DOHH2 (cell line): ENCODE data around the gene BBS2.

Experiments
- CTCF ChIP-seq: fragments of 200-600 bp; sonication (generic); IDR thresholded peaks from one replicate; pipeline ENCODE4 v1.5.1; 2014; ENCODE audit warnings: antibody characterized with exemption, mild to moderate bottlenecking, low read depth, low read length; ENCODE audit not compliant: poor library complexity, severe bottlenecking
- EZH2phosphoT487 ChIP-seq: fragments of 200-600 bp; sonication (generic); IDR thresholded peaks from 2 replicates; pipeline ENCODE4 v1.6.1; 2017; ENCODE audit warnings: borderline replicate concordance, mild to moderate bottlenecking, antibody characterized with exemption, low read length, moderate library complexity, mixed read lengths

DNA sequence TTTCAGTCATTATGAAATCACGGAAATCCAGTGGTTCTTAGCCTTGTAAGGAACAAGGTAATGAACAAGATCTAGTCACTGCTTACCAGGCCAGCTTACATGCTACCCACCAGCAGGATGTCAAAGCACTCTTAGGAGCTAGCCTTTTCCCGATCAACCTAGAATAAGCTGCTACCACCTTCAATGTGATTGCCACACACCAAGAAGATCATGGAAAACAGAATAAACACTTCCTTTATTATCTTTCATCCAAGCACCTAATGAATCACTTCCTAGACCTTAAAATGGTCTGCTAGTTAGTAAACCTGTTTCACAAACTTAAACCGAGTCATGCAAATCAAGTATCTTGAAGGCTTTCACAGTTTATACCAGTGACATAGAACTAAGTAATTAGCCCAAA lies 5.0 kb downstream of the BBS2 start:
- TF ChIP-seq CTCF (no peak), EZH2phosphoT487 (no peak)
